DND-41 (cell line): Measurements from ENCODE around the gene USP22.
"Not testable (repeated sequence)": the region's sequence is repeated elsewhere in the genome, so short reads cannot be mapped to it uniquely, and the experiment has no call there.

Experiments used
- ATAC-seq: fragments of 200-7000 bp; cut with Tn5 transposase; 3 replicates; pipeline ENCODE4 v1.9.1; 2021; ENCODE audit warnings: low read depth; ENCODE audit not compliant: insufficient read depth
- DNase-seq: peaks from one replicate; pipeline ENCODE4 v3.0.0-alpha.2; 2020
- H2AFZ ChIP-seq: 2 replicates; pipeline ENCODE4 v1.6.0; 2012; ENCODE audit warnings: low read depth, low read length
- H3K27ac ChIP-seq: 2 replicates; pipeline ENCODE4 v1.5.1; 2012; ENCODE audit warnings: low read length, inconsistent platforms
- H3K27me3 ChIP-seq: fragments of 200-600 bp; sonication (generic); 2 replicates; pipeline ENCODE4 v1.6.0; 2012; ENCODE audit warnings: low read length, mild to moderate bottlenecking, inconsistent platforms; ENCODE audit not compliant: insufficient read depth, poor library complexity
- H3K36me3 ChIP-seq: 2 replicates; pipeline ENCODE4 v1.5.1; 2012; ENCODE audit warnings: low read length, inconsistent platforms; ENCODE audit not compliant: insufficient read depth
- H3K4me1 ChIP-seq: 2 replicates; pipeline ENCODE4 v1.5.1; 2012; ENCODE audit warnings: mild to moderate bottlenecking, low read length; ENCODE audit not compliant: insufficient read depth
- H3K4me2 ChIP-seq: 2 replicates; pipeline ENCODE4 v1.6.0; 2012; ENCODE audit warnings: mild to moderate bottlenecking, moderate library complexity, low read length, inconsistent platforms; ENCODE audit not compliant: insufficient read depth
- H3K4me3 ChIP-seq, 2 experiments: fragments of 200-600 bp in 1 of 2; shearing (Covaris generic) in 1 of 2; 2 replicates each; pipeline ENCODE4 v1.5.1; 2012 to 2016; ENCODE audit warnings: inconsistent platforms in 2 of 2, low read length in 2 of 2, mild to moderate bottlenecking in 2 of 2, low read depth in 1 of 2, moderate library complexity in 1 of 2
- H3K79me2 ChIP-seq: 2 replicates; pipeline ENCODE4 v1.6.0; 2012; ENCODE audit warnings: low read length, inconsistent platforms; ENCODE audit not compliant: insufficient read depth
- H3K9ac ChIP-seq: 2 replicates; pipeline ENCODE4 v1.6.0; 2012; ENCODE audit warnings: low read depth, mild to moderate bottlenecking, inconsistent platforms, low read length, moderate library complexity
- H3K9me3 ChIP-seq: 2 replicates; pipeline ENCODE4 v1.5.1; 2012; ENCODE audit warnings: low read length, moderate library complexity, mild to moderate bottlenecking, inconsistent platforms; ENCODE audit not compliant: insufficient read depth, severe bottlenecking
- H4K20me1 ChIP-seq: 2 replicates; pipeline ENCODE4 v1.6.0; 2012; ENCODE audit warnings: low read length; ENCODE audit not compliant: insufficient read depth
- EZH2 ChIP-seq: IDR thresholded peaks from 3 replicates; pipeline ENCODE4 v1.6.1; 2012; ENCODE audit warnings: borderline replicate concordance, low read depth, mild to moderate bottlenecking, moderate library complexity, low read length, inconsistent platforms; ENCODE audit not compliant: severe bottlenecking
- TF ChIP-seq, protein P1 (sequence below): IDR thresholded peaks from 2 replicates; pipeline ENCODE4 v1.5.1; 2012; ENCODE audit warnings: borderline replicate concordance, low read length, moderate library complexity, mild to moderate bottlenecking; ENCODE audit not compliant: poor library complexity, severe bottlenecking; ENCODE audit errors: extremely low read depth

The USP22 gene

DNA sequence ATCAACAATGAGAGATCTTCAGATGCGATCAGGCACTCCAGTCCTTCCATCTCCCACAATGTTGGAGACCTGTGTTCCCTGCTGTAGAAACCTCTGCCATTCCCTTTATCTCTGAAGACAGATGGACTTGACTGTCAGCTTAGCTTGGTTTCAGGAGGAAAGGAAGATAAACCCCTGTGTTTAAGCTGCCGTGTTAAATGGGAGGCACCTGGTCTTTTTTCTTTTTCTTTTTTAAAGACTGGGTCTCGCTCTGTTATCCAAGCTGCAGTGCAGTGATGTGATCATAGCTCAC, 63.1 kb downstream of the USP22 start:
- ATAC-seq (no peak), DNase-seq (no peak)
- peaks cover 4% of the 10 kb centered on the region for H3K27me3 ChIP-seq
- peaks cover 4% of the 10 kb centered on the region; the same call in 1 of the 2 replicates for H4K20me1 ChIP-seq
- no peak overlapping the region for H3K4me3 ChIP-seq
- no peaks in the 10 kb centered on the region for H3K36me3 ChIP-seq
- H3K9ac ChIP-seq = no peak overlapping the region
- TF ChIP-seq EZH2 = no peak
- TF ChIP-seq, protein P1, sequence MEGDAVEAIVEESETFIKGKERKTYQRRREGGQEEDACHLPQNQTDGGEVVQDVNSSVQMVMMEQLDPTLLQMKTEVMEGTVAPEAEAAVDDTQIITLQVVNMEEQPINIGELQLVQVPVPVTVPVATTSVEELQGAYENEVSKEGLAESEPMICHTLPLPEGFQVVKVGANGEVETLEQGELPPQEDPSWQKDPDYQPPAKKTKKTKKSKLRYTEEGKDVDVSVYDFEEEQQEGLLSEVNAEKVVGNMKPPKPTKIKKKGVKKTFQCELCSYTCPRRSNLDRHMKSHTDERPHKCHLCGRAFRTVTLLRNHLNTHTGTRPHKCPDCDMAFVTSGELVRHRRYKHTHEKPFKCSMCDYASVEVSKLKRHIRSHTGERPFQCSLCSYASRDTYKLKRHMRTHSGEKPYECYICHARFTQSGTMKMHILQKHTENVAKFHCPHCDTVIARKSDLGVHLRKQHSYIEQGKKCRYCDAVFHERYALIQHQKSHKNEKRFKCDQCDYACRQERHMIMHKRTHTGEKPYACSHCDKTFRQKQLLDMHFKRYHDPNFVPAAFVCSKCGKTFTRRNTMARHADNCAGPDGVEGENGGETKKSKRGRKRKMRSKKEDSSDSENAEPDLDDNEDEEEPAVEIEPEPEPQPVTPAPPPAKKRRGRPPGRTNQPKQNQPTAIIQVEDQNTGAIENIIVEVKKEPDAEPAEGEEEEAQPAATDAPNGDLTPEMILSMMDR = no peak
- H3K9me3 ChIP-seq = no peaks in the 10 kb centered on the region
- H2AFZ ChIP-seq = no peak overlapping the region
- H3K79me2 ChIP-seq = no peaks in the 10 kb centered on the region
- H3K4me2 ChIP-seq = no peak overlapping the region
- H3K4me1 ChIP-seq = no peaks in the 10 kb centered on the region
- H3K27ac ChIP-seq = no peak overlapping the region

DNA sequence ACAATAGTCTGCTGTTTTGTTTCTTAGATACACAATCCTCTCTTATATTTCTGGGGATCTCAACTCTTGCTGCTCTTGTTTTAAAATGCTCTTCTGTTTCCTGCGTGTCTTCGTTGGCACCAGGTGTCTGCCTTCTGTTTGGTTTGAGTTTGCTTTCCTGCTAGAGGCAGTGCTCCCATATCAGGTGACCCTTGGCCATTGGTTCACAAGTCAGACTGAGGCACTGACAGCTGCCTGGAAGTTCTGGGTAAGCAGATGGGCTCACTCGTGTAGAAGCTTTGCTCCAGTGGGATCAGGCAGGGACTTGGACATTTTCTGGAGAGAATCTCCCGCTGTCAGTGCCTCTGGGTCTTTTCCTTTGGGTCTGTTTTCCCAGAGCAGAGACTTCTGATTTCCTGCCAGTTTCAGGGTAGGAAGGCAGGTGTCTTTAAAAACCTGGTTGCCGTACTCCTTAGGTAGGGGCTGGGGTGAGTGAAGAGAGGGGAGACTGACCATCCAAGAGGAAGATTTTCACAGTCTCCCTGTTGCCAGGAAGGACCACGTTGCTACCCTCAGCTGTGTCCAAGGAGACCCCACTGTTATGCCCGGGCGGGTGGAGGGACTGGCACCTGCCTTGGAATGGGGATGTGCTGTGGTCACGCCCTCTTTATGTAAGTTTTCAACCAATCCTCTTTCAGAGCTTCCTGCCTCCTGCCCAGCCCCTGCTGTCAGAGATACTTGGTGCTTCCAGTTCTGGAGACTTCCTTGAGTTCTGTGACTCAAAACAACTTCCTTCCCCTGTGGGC, 63.6 kb downstream of the USP22 start:
- H3K9me3 ChIP-seq, H3K27ac ChIP-seq, H3K4me2 ChIP-seq, H3K27me3 ChIP-seq, H3K4me3 ChIP-seq, H3K79me2 ChIP-seq, H3K9ac ChIP-seq, H2AFZ ChIP-seq, H4K20me1 ChIP-seq, DNase-seq, H3K36me3 ChIP-seq, H3K4me1 ChIP-seq, ATAC-seq: not testable (repeated sequence)

DNA sequence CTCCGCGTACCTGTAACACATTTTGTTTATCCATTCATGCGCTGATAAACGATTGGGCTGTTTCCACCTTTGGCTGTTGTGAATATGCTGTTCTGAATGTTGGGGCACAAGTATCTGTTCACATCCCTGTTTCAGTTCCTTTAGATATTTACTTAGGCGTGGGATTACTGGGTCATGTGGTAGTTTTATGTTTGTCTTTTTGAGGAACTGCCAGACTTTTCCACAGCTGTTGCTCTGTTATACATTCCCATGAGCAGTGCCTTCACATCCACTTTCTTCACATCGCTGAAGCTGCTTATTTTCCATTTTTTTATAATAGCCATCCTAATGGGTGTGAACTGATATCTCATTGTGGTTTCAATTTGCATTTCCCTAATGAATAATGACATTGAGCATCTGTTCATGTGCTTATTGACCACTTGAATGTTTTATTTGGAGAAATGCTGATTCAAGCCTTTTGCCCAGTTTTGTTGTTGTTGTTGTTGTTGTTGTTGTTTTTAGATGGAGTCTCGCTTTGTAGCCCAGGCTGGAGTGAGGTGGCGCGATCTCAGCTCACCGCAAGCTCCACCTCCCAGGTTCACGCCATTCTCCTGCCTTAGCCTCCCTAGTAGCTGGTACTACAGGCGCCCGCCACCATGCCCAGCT, 65.1 kb downstream of the USP22 start:
- not testable (repeated sequence) for H3K9ac ChIP-seq, H2AFZ ChIP-seq, ATAC-seq, H4K20me1 ChIP-seq, H3K27me3 ChIP-seq, H3K9me3 ChIP-seq, H3K4me1 ChIP-seq, DNase-seq, H3K27ac ChIP-seq, H3K79me2 ChIP-seq, H3K4me3 ChIP-seq, H3K36me3 ChIP-seq, H3K4me2 ChIP-seq

DNA sequence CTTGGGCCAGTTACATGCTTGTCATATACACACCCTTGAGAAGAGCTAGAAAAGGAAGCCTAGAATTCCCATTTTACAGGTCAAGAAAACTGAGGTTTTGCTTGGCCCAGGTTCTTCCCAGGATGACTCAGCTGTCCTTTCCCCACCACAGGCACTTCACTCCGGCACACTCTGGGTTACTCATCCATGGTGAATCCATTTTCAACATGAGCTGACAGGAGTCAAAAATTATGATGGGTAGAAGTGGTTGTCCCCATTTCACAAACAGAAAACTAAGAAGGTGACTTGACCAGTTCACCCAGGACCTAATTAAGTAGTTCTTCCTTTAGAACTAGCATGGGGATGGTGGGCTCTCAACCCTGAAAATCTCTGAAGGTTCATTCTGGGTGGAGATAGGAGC, 67.2 kb downstream of the USP22 start:
- no peaks in the 10 kb centered on the region for H3K9me3 ChIP-seq
- H4K20me1 ChIP-seq = no peaks in the 10 kb centered on the region; the same call in 1 of the 2 replicates
- no peak overlapping the region for H3K9ac ChIP-seq
- no peak for ATAC-seq
- H2AFZ ChIP-seq = no peak overlapping the region
- no peaks in the 10 kb centered on the region for H3K36me3 ChIP-seq
- no peak overlapping the region for H3K27ac ChIP-seq
- DNase-seq = no peak
- no peak overlapping the region for H3K4me2 ChIP-seq
- no peaks in the 10 kb centered on the region for H3K79me2 ChIP-seq
- no peak overlapping the region for H3K4me3 ChIP-seq
- no peak for TF ChIP-seq EZH2
- TF ChIP-seq, protein P1 = no peak
- H3K4me1 ChIP-seq = no peaks in the 10 kb centered on the region
- peaks cover 8% of the 10 kb centered on the region for H3K27me3 ChIP-seq
